Measurements from ENCODE around the gene CFLAR. TPM values are rescaled to one million over a fixed set of nuclear protein-coding genes. Genes with fewer than 3 reads are reported as not detected.

The CFLAR gene
- total RNA-seq, 1 experiment from 2014 or later, result 21.5 TPM

- Mint-ChIP-seq H3K4me1 (peaks cover 15% of the 10 kb centered on the region), H3K9me3 (peaks cover 4% of the 10 kb centered on the region), H3K27ac (no peak overlapping the region), H3K36me3 (peaks cover 3% of the 10 kb centered on the region; the same call in 1 of the 2 replicates), H3K27me3 (ENCODE audit: low read depth) (no peaks in the 10 kb centered on the region; the same call in 1 of the 2 replicates), H3K4me3 (no peak overlapping the region)
- CTCF ChIA-PET, result no interaction called here
- POLR2A ChIA-PET, result no interaction called here
- no peak for ATAC-seq
- TF ChIP-seq NR1H2 (CRISPR knock-in tag; IDR thresholded peaks at IDR 0.05) (no peak), AFF4 (CRISPR knock-in tag; IDR thresholded peaks at IDR 0.05; ENCODE audit: borderline replicate concordance) (no peak), NFYB (CRISPR knock-in tag; conservative IDR thresholded peaks at IDR 0.05; ENCODE audit: low read depth) (no peak), SP1 (CRISPR knock-in tag; conservative IDR thresholded peaks at IDR 0.05) (no peak), TEAD4 (CRISPR knock-in tag; IDR thresholded peaks at IDR 0.05) (no peak), PRRX2 (CRISPR knock-in tag; IDR thresholded peaks at IDR 0.05) (no peak), ATF6 (CRISPR knock-in tag; IDR thresholded peaks at IDR 0.05) (no peak), ZNF263 (CRISPR knock-in tag; IDR thresholded peaks at IDR 0.05; ENCODE audit: low read depth) (no peak), GTF2I (CRISPR knock-in tag; conservative IDR thresholded peaks at IDR 0.05) (no peak), ZNF416 (CRISPR knock-in tag; IDR thresholded peaks at IDR 0.05) (no peak), EMX1 (CRISPR knock-in tag; IDR thresholded peaks at IDR 0.05) (no peak), TP53 (CRISPR knock-in tag; IDR thresholded peaks at IDR 0.05) (no peak)
- TF ChIP-seq, protein P1, sequence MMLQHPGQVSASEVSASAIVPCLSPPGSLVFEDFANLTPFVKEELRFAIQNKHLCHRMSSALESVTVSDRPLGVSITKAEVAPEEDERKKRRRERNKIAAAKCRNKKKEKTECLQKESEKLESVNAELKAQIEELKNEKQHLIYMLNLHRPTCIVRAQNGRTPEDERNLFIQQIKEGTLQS (CRISPR knock-in tag; conservative IDR thresholded peaks at IDR 0.05), result no peak
- TF ChIP-seq, protein P2, sequence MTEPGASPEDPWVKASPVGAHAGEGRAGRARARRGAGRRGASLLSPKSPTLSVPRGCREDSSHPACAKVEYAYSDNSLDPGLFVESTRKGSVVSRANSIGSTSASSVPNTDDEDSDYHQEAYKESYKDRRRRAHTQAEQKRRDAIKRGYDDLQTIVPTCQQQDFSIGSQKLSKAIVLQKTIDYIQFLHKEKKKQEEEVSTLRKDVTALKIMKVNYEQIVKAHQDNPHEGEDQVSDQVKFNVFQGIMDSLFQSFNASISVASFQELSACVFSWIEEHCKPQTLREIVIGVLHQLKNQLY (CRISPR knock-in tag; IDR thresholded peaks at IDR 0.05), result no peak
- no peak for DNase-seq (ENCODE audit: low spot score)
Measured at GRCh38 chr2:201186982-201187381, 71.0 kb downstream of the CFLAR start.

DNA sequence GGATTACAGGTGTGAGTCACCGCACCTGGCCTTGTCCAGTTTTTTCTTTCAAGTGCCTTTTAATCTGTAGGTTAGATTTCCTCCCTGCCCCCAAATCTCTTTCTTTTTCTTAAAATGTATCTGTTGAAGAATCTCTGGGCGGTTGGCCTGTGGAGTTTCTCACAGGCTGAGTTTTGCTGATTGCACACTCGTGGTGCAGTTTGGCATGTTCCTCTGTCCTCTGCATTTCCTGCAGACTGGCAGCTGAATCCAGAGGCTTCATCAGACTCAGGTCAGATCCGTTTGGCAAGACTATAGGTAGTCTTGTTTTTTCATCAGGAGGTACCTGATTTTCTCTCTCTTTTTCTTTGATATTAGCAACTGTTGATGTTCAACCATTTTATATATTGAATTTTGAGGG lies 72.5 kb downstream of the CFLAR start:
- ChIA-PET CTCF (interaction anchor here (1.2 kb wide), 1 partner anchor 44 kb away, joined by 3 read pairs; no protein-coding TSS in a partner anchor), POLR2A (no interaction called here)
- Mint-ChIP-seq H3K36me3 (peaks cover 3% of the 10 kb centered on the region; the same call in 1 of the 2 replicates), H3K27ac (no peak overlapping the region), H3K4me1 (peaks cover 7% of the 10 kb centered on the region), H3K9me3 (peaks cover 4% of the 10 kb centered on the region), H3K27me3 (ENCODE audit: low read depth) (no peaks in the 10 kb centered on the region), H3K4me3 (no peak overlapping the region)
- no peak for ATAC-seq
- DNase-seq (ENCODE audit: low spot score), result no peak
- TF ChIP-seq FOXP4 (CRISPR knock-in tag; IDR thresholded peaks at IDR 0.05), result no peak
- TF ChIP-seq FOXP1 (CRISPR knock-in tag; IDR thresholded peaks at IDR 0.05; ENCODE audit: borderline replicate concordance), result no peak
- TF ChIP-seq, protein P3, sequence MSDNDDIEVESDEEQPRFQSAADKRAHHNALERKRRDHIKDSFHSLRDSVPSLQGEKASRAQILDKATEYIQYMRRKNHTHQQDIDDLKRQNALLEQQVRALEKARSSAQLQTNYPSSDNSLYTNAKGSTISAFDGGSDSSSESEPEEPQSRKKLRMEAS (CRISPR knock-in tag; IDR thresholded peaks at IDR 0.05), result no peak
- TF ChIP-seq, protein P4, sequence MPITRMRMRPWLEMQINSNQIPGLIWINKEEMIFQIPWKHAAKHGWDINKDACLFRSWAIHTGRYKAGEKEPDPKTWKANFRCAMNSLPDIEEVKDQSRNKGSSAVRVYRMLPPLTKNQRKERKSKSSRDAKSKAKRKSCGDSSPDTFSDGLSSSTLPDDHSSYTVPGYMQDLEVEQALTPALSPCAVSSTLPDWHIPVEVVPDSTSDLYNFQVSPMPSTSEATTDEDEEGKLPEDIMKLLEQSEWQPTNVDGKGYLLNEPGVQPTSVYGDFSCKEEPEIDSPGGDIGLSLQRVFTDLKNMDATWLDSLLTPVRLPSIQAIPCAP (CRISPR knock-in tag; IDR thresholded peaks at IDR 0.05), result no peak
- no peak for TF ChIP-seq USF2 (CRISPR knock-in tag; IDR thresholded peaks at IDR 0.05)
- TF ChIP-seq EMX1 (CRISPR knock-in tag; IDR thresholded peaks at IDR 0.05), result no peak
- no peak for TF ChIP-seq TCF7 (CRISPR knock-in tag; IDR thresholded peaks at IDR 0.05; ENCODE audit: low read depth)
- TF ChIP-seq NFYB (CRISPR knock-in tag; conservative IDR thresholded peaks at IDR 0.05; ENCODE audit: low read depth), result no peak
- TF ChIP-seq CBFB (CRISPR knock-in tag; IDR thresholded peaks at IDR 0.05; ENCODE audit: low read depth), result no peak
- no peak for TF ChIP-seq E2F4 (CRISPR knock-in tag; IDR thresholded peaks at IDR 0.05; ENCODE audit: borderline replicate concordance, low read depth)

Data from WTC11 (cell line).